ENCODE data around the gene CBLL1.

DNA sequence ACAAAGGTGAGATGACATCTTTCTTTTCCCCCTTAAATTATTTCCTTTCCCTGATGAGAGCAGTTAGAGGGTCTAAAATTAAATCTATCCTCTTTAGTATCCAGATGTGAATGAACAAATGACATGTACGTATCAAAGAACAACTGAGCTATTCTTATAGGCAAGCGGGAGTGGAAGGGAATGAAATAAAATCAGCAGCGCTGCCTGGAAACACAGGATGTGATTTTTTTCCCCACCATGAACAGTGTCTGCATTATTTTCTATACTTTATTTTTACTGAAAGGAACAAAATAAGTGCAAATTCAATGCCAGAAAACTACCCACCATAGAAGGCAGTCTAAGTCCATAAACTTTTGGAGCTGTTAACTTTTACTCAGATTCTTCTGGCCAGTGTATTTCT, 42.8 kb upstream of the CBLL1 start:
- TF ChIP-seq CTCF (IDR thresholded peaks at IDR 0.05) (no peak), POLR2A (IDR thresholded peaks at IDR 0.05) (no peak)
